GM23338 (cell line): ENCODE measurements around the gene GRK5. TPM values are rescaled to one million over a fixed set of nuclear protein-coding genes. Genes with fewer than 3 reads are reported as not detected.

ENCODE experiments used
- ATAC-seq: fragments of 200-7000 bp; cut with Tn5 transposase; 3 replicates; pipeline ENCODE4 v1.9.1; 2020
- DNase-seq: peaks from one replicate; pipeline ENCODE4 v3.0.0-alpha.2; 2015; ENCODE audit warnings: low spot score
- H2AFZ ChIP-seq: fragments of 200-600 bp; sonication (generic); 2 replicates; pipeline ENCODE4 v1.8.0; 2016; ENCODE audit warnings: antibody characterized with exemption, mild to moderate bottlenecking, moderate library complexity
- H3F3A ChIP-seq: fragments of 200-600 bp; sonication (generic); replicated peaks from 2 replicates; pipeline ENCODE4 v1.8.0; 2017; ENCODE audit warnings: antibody characterized with exemption, mixed run types, low read depth
- H3K27ac ChIP-seq: fragments of 200-600 bp; sonication (generic); 2 replicates; pipeline ENCODE4 v1.6.1; 2016; ENCODE audit warnings: low read depth
- H3K27me3 ChIP-seq: fragments of 200-600 bp; sonication (generic); 2 replicates; pipeline ENCODE4 v1.8.0; 2016; ENCODE audit warnings: mild to moderate bottlenecking, mixed run types, moderate library complexity; ENCODE audit not compliant: insufficient read depth
- H3K36me3 ChIP-seq: fragments of 200-600 bp; sonication (generic); 2 replicates; pipeline ENCODE4 v1.8.0; 2016; ENCODE audit warnings: mild to moderate bottlenecking; ENCODE audit not compliant: insufficient read depth
- H3K4me1 ChIP-seq: fragments of 200-600 bp; sonication (generic); 2 replicates; pipeline ENCODE4 v1.8.0; 2016; ENCODE audit warnings: mild to moderate bottlenecking, moderate library complexity; ENCODE audit not compliant: insufficient read depth
- H3K4me2 ChIP-seq: fragments of 200-600 bp; sonication (generic); 2 replicates; pipeline ENCODE4 v1.7.1; 2017; ENCODE audit warnings: mixed run types
- H3K4me3 ChIP-seq: fragments of 200-600 bp; sonication (generic); 2 replicates; pipeline ENCODE4 v1.6.1; 2016; ENCODE audit warnings: mixed run types
- H3K79me2 ChIP-seq: fragments of 200-600 bp; sonication (generic); replicated peaks from 2 replicates; pipeline ENCODE4 v1.8.0; 2017; ENCODE audit warnings: mild to moderate bottlenecking; ENCODE audit not compliant: insufficient read depth
- H3K9me2 ChIP-seq: fragments of 200-600 bp; sonication (generic); 2 replicates; pipeline ENCODE4 v1.8.0; 2017; ENCODE audit not compliant: insufficient read depth
- H4K20me1 ChIP-seq: fragments of 200-600 bp; sonication (generic); replicated peaks from 2 replicates; pipeline ENCODE4 v1.8.0; 2017; ENCODE audit warnings: mild to moderate bottlenecking; ENCODE audit not compliant: insufficient read depth
- H3K27ac Mint-ChIP-seq: 2 replicates; pipeline ENCODE4 v1.8.0; 2020; ENCODE audit warnings: inconsistent platforms, mild to moderate bottlenecking, moderate library complexity, mixed read lengths
- H3K27me3 Mint-ChIP-seq: 3 replicates; pipeline ENCODE4 v1.8.0; 2022; ENCODE audit warnings: low read depth, mild to moderate bottlenecking, moderate library complexity, mixed read lengths, inconsistent platforms; ENCODE audit not compliant: insufficient read depth, poor library complexity
- H3K36me3 Mint-ChIP-seq: 3 replicates; pipeline ENCODE4 v1.8.0; 2021; ENCODE audit warnings: low read depth, mild to moderate bottlenecking, inconsistent platforms, moderate library complexity, mixed read lengths
- H3K4me1 Mint-ChIP-seq: 3 replicates; pipeline ENCODE4 v1.8.0; 2020; ENCODE audit warnings: mild to moderate bottlenecking, inconsistent platforms, mixed read lengths
- H3K4me3 Mint-ChIP-seq: 3 replicates; pipeline ENCODE4 v1.8.0; 2021; ENCODE audit warnings: moderate library complexity, mild to moderate bottlenecking, inconsistent platforms, mixed read lengths
- H3K9me3 Mint-ChIP-seq: 3 replicates; pipeline ENCODE4 v1.8.0; 2020; ENCODE audit warnings: moderate library complexity, mild to moderate bottlenecking, inconsistent platforms, mixed read lengths
- CREB1 ChIP-seq: fragments of 250-450 bp; sonication (Bioruptor Pico); IDR thresholded peaks from 2 replicates; pipeline ENCODE4 v1.5.0; 2020; ENCODE audit warnings: low read depth, mild to moderate bottlenecking, moderate library complexity
- CTCF ChIP-seq, 2 experiments: fragments of 200-600 bp in 1 of 2; sonication (generic) in 1 of 2; conservative IDR thresholded peaks; 2 replicates each; pipeline versions ENCODE4 v1.5.1 to v1.6.1; 2016 to 2017; ENCODE audit warnings: antibody characterized with exemption in 2 of 2, low read depth in 2 of 2, mild to moderate bottlenecking in 2 of 2, moderate library complexity in 1 of 2
- EZH2phosphoT487 ChIP-seq: fragments of 200-600 bp; sonication (generic); IDR thresholded peaks from one replicate; pipeline ENCODE4 v1.8.1; 2018; ENCODE audit warnings: antibody characterized with exemption; ENCODE audit not compliant: unreplicated experiment
- JUNB ChIP-seq: IDR thresholded peaks from one replicate; pipeline ENCODE4 v1.6.1; 2016; ENCODE audit warnings: antibody characterized with exemption; ENCODE audit not compliant: unreplicated experiment
- NANOG ChIP-seq: IDR thresholded peaks from 2 replicates; pipeline ENCODE4 v1.6.1; 2016; ENCODE audit warnings: antibody characterized with exemption, borderline replicate concordance
- STAT1 ChIP-seq: IDR thresholded peaks from one replicate; pipeline ENCODE4 v1.6.1; 2016; ENCODE audit warnings: antibody characterized with exemption; ENCODE audit not compliant: unreplicated experiment
- ZNF331 ChIP-seq: fragments of 250-450 bp; sonication (Bioruptor Pico); IDR thresholded peaks from 2 replicates; pipeline ENCODE4 v1.5.0; 2020; ENCODE audit warnings: low read depth, mild to moderate bottlenecking, moderate library complexity
- polyA plus RNA-seq: library from polyadenylated mRNA; unstranded; fragments of >200 nt; fragmentation: Nextera tagmentation; extraction: Ambion mirVana; gene quantifications from 2 replicates; pipeline ENCODE4 v1.2.1, GENCODE V29; 2016
- total RNA-seq: library from RNA; depleted of rRNA; stranded (reverse); fragments of >200 nt; shearing (Covaris generic); gene quantifications from 2 replicates; pipeline ENCODE4 v1.2.3, GENCODE V29; 2014
- TF ChIP-seq, protein P1 (sequence below): IDR thresholded peaks from one replicate; pipeline ENCODE4 v1.6.1; 2018; ENCODE audit warnings: antibody characterized with exemption; ENCODE audit not compliant: unreplicated experiment
- TF ChIP-seq, protein P2 (sequence below): fragments of 250-450 bp; sonication (Bioruptor Pico); IDR thresholded peaks from 2 replicates; pipeline ENCODE4 v1.5.0; 2020; ENCODE audit warnings: mild to moderate bottlenecking, moderate library complexity

GRK5 gene
- total and polyA plus RNA-seq, 2 experiments from 2014 or later, result 0.53 to 2.0 TPM

DNA sequence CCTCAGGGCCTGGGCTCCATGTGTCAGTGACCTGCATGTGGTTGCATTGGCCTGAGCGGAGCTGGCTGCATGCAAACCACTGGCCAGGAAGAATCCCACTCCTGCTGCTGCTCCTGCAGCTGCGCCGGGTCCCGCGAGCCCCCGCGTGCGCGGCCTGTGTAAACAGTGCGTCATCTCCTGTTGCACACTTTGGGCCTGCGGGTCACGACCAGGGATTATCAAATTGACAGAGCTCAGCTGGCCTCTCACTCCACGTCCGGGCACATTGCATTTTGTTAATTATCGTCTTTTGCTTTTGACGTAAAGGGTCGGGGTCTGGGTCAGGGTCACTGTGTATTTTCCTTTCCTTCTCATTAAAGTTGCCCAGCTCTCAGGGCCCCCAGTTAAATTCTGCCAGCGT lies 202.5 kb downstream of the GRK5 start:
- Mint-ChIP-seq H3K27ac (no peak overlapping the region), H3K4me3 (no peak overlapping the region), H3K4me1 (peaks cover 22% of the 10 kb centered on the region), H3K36me3 (no peaks in the 10 kb centered on the region), H3K9me3 (no peaks in the 10 kb centered on the region), H3K27me3 (peaks cover 10% of the 10 kb centered on the region)
- H3K9me2 ChIP-seq, result no peaks in the 10 kb centered on the region
- no peaks in the 10 kb centered on the region for H3K79me2 ChIP-seq
- no peak for ATAC-seq
- H4K20me1 ChIP-seq, result no peaks in the 10 kb centered on the region
- no peak overlapping the region for H3K4me3 ChIP-seq
- no peaks in the 10 kb centered on the region for H3F3A ChIP-seq
- no peaks in the 10 kb centered on the region for H3K27me3 ChIP-seq
- no peak for TF ChIP-seq JUNB
- TF ChIP-seq CTCF (conservative IDR thresholded peaks at IDR 0.05; ENCODE audit: low read depth in 2 of 2), result no peak
- TF ChIP-seq, protein P1, sequence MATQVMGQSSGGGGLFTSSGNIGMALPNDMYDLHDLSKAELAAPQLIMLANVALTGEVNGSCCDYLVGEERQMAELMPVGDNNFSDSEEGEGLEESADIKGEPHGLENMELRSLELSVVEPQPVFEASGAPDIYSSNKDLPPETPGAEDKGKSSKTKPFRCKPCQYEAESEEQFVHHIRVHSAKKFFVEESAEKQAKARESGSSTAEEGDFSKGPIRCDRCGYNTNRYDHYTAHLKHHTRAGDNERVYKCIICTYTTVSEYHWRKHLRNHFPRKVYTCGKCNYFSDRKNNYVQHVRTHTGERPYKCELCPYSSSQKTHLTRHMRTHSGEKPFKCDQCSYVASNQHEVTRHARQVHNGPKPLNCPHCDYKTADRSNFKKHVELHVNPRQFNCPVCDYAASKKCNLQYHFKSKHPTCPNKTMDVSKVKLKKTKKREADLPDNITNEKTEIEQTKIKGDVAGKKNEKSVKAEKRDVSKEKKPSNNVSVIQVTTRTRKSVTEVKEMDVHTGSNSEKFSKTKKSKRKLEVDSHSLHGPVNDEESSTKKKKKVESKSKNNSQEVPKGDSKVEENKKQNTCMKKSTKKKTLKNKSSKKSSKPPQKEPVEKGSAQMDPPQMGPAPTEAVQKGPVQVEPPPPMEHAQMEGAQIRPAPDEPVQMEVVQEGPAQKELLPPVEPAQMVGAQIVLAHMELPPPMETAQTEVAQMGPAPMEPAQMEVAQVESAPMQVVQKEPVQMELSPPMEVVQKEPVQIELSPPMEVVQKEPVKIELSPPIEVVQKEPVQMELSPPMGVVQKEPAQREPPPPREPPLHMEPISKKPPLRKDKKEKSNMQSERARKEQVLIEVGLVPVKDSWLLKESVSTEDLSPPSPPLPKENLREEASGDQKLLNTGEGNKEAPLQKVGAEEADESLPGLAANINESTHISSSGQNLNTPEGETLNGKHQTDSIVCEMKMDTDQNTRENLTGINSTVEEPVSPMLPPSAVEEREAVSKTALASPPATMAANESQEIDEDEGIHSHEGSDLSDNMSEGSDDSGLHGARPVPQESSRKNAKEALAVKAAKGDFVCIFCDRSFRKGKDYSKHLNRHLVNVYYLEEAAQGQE, result no peak
- no peak for TF ChIP-seq ZNF331 (CRISPR knock-in tag)
- TF ChIP-seq NANOG, result no peak
- no peak for TF ChIP-seq EZH2phosphoT487
- TF ChIP-seq STAT1, result no peak
- TF ChIP-seq CREB1 (CRISPR knock-in tag), result no peak
- TF ChIP-seq, protein P2, sequence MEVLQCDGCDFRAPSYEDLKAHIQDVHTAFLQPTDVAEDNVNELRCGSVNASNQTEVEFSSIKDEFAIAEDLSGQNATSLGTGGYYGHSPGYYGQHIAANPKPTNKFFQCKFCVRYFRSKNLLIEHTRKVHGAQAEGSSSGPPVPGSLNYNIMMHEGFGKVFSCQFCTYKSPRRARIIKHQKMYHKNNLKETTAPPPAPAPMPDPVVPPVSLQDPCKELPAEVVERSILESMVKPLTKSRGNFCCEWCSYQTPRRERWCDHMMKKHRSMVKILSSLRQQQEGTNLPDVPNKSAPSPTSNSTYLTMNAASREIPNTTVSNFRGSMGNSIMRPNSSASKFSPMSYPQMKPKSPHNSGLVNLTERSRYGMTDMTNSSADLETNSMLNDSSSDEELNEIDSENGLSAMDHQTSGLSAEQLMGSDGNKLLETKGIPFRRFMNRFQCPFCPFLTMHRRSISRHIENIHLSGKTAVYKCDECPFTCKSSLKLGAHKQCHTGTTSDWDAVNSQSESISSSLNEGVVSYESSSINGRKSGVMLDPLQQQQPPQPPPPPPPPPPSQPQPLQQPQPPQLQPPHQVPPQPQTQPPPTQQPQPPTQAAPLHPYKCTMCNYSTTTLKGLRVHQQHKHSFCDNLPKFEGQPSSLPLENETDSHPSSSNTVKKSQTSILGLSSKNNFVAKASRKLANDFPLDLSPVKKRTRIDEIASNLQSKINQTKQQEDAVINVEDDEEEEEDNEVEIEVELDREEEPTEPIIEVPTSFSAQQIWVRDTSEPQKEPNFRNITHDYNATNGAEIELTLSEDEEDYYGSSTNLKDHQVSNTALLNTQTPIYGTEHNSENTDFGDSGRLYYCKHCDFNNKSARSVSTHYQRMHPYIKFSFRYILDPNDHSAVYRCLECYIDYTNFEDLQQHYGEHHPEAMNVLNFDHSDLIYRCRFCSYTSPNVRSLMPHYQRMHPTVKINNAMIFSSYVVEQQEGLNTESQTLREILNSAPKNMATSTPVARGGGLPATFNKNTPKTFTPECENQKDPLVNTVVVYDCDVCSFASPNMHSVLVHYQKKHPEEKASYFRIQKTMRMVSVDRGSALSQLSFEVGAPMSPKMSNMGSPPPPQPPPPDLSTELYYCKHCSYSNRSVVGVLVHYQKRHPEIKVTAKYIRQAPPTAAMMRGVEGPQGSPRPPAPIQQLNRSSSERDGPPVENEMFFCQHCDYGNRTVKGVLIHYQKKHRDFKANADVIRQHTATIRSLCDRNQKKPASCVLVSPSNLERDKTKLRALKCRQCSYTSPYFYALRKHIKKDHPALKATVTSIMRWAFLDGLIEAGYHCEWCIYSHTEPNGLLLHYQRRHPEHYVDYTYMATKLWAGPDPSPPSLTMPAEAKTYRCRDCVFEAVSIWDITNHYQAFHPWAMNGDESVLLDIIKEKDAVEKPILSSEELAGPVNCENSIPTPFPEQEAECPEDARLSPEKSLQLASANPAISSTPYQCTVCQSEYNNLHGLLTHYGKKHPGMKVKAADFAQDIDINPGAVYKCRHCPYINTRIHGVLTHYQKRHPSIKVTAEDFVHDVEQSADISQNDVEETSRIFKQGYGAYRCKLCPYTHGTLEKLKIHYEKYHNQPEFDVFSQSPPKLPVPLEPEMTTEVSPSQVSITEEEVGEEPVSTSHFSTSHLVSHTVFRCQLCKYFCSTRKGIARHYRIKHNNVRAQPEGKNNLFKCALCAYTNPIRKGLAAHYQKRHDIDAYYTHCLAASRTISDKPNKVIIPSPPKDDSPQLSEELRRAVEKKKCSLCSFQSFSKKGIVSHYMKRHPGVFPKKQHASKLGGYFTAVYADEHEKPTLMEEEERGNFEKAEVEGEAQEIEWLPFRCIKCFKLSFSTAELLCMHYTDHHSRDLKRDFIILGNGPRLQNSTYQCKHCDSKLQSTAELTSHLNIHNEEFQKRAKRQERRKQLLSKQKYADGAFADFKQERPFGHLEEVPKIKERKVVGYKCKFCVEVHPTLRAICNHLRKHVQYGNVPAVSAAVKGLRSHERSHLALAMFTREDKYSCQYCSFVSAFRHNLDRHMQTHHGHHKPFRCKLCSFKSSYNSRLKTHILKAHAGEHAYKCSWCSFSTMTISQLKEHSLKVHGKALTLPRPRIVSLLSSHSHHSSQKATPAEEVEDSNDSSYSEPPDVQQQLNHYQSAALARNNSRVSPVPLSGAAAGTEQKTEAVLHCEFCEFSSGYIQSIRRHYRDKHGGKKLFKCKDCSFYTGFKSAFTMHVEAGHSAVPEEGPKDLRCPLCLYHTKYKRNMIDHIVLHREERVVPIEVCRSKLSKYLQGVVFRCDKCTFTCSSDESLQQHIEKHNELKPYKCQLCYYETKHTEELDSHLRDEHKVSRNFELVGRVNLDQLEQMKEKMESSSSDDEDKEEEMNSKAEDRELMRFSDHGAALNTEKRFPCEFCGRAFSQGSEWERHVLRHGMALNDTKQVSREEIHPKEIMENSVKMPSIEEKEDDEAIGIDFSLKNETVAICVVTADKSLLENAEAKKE (CRISPR knock-in tag), result no peak
- no peak overlapping the region for H3K27ac ChIP-seq
- H3K4me2 ChIP-seq, result no peak overlapping the region
- DNase-seq, result no peak
- H3K36me3 ChIP-seq, result no peaks in the 10 kb centered on the region
- no peaks in the 10 kb centered on the region; the same call in 1 of the 2 replicates for H3K4me1 ChIP-seq
- H2AFZ ChIP-seq, result no peak overlapping the region
